WTC11 (cell line): ENCODE measurements around the gene ABCC4. TPM values are rescaled to one million over a fixed set of nuclear protein-coding genes. Genes with fewer than 3 reads are reported as not detected.

Source experiments
- ATAC-seq: fragments of 200-7000 bp; cut with Tn5 transposase; 2 replicates; pipeline ENCODE4 v1.10.0; 2021; ENCODE audit warnings: mild to moderate bottlenecking, moderate library complexity
- CTCF ChIA-PET: fragments of 300-600 bp; sonication (Branson Sonifier 250); formaldehyde crosslinking; loops from one replicate; lab custom pipeline; 2021; ENCODE audit warnings: antibody characterized with exemption; lab: Charles Lee
- POLR2A ChIA-PET: fragments of 350-600 bp; sonication (Branson Sonifier 250); formaldehyde crosslinking; loops from one replicate; lab custom pipeline; 2021; ENCODE audit warnings: antibody characterized with exemption; lab: Charles Lee
- DNase-seq: peaks from one replicate; pipeline ENCODE4 v3.0.0; 2021; ENCODE audit warnings: low spot score
- H3K27ac Mint-ChIP-seq: 2 replicates; pipeline ENCODE4 v1.8.0; 2021; ENCODE audit warnings: mixed read lengths
- H3K27me3 Mint-ChIP-seq: 2 replicates; pipeline ENCODE4 v1.8.0; 2021; ENCODE audit warnings: low read depth, mild to moderate bottlenecking, moderate library complexity, mixed read lengths
- H3K36me3 Mint-ChIP-seq: 2 replicates; pipeline ENCODE4 v1.8.0; 2021; ENCODE audit warnings: mixed read lengths
- H3K4me1 Mint-ChIP-seq: 2 replicates; pipeline ENCODE4 v1.8.0; 2022; ENCODE audit warnings: mixed read lengths
- H3K4me3 Mint-ChIP-seq: 2 replicates; pipeline ENCODE4 v1.8.0; 2021; ENCODE audit warnings: mild to moderate bottlenecking, moderate library complexity, mixed read lengths
- H3K9me3 Mint-ChIP-seq: 2 replicates; pipeline ENCODE4 v1.8.0; 2021; ENCODE audit warnings: mixed read lengths
- CREM ChIP-seq: sonication (generic); formaldehyde crosslinking; IDR thresholded peaks from 2 replicates; pipeline ENCODE4 v1.8.1; 2022; ENCODE audit warnings: mild to moderate bottlenecking, missing genetic modification reagents, moderate library complexity
- JAZF1 ChIP-seq: fragments of 250-450 bp; sonication (Bioruptor Pico); IDR thresholded peaks from 2 replicates; pipeline ENCODE4 v1.9.0; 2021; ENCODE audit warnings: moderate library complexity, mild to moderate bottlenecking, inconsistent platforms
- KAT7 ChIP-seq: sonication (generic); formaldehyde crosslinking; IDR thresholded peaks from 2 replicates; pipeline ENCODE4 v1.8.1; 2023; ENCODE audit warnings: missing genetic modification reagents, mild to moderate bottlenecking, borderline replicate concordance
- NR2C2 ChIP-seq: sonication (generic); formaldehyde crosslinking; IDR thresholded peaks from 2 replicates; pipeline ENCODE4 v1.8.0; 2022; ENCODE audit warnings: mild to moderate bottlenecking, missing genetic modification reagents
- SMAD4 ChIP-seq: sonication (generic); formaldehyde crosslinking; IDR thresholded peaks from 2 replicates; pipeline ENCODE4 v1.8.0; 2022; ENCODE audit warnings: mild to moderate bottlenecking, missing genetic modification reagents
- STAT6 ChIP-seq: sonication (generic); formaldehyde crosslinking; conservative IDR thresholded peaks from 2 replicates; pipeline ENCODE4 v1.8.1; 2023; ENCODE audit warnings: mild to moderate bottlenecking, low read depth, missing genetic modification reagents, moderate library complexity
- TEAD1 ChIP-seq: sonication (generic); formaldehyde crosslinking; IDR thresholded peaks from 2 replicates; pipeline ENCODE4 v1.8.0; 2022; ENCODE audit warnings: mild to moderate bottlenecking, missing genetic modification reagents
- ZNF219 ChIP-seq: sonication (generic); formaldehyde crosslinking; IDR thresholded peaks from 2 replicates; pipeline ENCODE4 v1.8.0; 2023; ENCODE audit warnings: missing genetic modification reagents, mild to moderate bottlenecking, borderline replicate concordance
- ZNF425 ChIP-seq: fragments of 250-450 bp; sonication (Bioruptor Pico); conservative IDR thresholded peaks from 2 replicates; pipeline ENCODE4 v1.9.0; 2021; ENCODE audit warnings: mild to moderate bottlenecking
- ZNF512 ChIP-seq: sonication (generic); formaldehyde crosslinking; IDR thresholded peaks from 2 replicates; pipeline ENCODE4 v1.8.1; 2022; ENCODE audit warnings: missing genetic modification reagents, borderline replicate concordance
- total RNA-seq: library from RNA; stranded (reverse); gene quantifications from 3 replicates; pipeline ENCODE4 v1.2.3, GENCODE V29; 2021
- TF ChIP-seq, protein P1 (sequence below): sonication (generic); formaldehyde crosslinking; IDR thresholded peaks from 2 replicates; pipeline ENCODE4 v1.8.1; 2023; ENCODE audit warnings: mild to moderate bottlenecking, missing genetic modification reagents
- TF ChIP-seq, protein P2 (sequence below): sonication (generic); formaldehyde crosslinking; IDR thresholded peaks from 2 replicates; pipeline ENCODE4 v1.8.0; 2022; ENCODE audit warnings: mild to moderate bottlenecking, missing genetic modification reagents
- TF ChIP-seq, protein P3 (sequence below): sonication (generic); formaldehyde crosslinking; IDR thresholded peaks from 2 replicates; pipeline ENCODE4 v1.8.1; 2023; ENCODE audit warnings: mild to moderate bottlenecking, missing genetic modification reagents, borderline replicate concordance

ABCC4 gene
- total RNA-seq, 1 experiment from 2014 or later = 7.2 TPM

DNA sequence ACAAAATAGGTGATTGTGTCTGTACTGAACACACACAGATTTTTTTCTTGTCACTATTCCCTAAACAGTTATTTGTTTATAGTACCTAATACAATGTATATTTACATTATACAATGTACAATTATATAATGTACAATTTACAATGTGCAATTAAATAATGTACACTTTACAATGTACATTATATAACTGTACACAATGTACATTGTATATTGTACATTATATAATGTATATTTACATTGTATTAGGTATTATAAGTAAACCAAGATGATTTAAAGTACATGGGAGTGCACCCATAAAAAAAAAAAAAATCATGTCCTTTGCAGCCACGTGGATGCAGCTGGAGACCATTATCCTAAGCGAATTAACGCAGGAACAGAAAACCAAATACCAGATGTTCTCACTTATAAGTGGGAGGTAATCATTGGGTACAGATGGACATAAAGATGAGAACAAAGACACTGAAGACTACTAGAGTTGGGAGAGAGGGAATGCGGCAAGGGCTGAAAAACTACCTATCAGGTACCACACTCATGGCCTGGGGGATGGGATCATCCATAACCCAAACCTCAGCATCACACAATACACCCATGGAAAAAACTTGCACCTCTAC, 68.1 kb downstream of the ABCC4 start (continued):
- TF ChIP-seq NR2C2 (CRISPR knock-in tag) (no peak), SMAD4 (CRISPR knock-in tag) (no peak)

DNA sequence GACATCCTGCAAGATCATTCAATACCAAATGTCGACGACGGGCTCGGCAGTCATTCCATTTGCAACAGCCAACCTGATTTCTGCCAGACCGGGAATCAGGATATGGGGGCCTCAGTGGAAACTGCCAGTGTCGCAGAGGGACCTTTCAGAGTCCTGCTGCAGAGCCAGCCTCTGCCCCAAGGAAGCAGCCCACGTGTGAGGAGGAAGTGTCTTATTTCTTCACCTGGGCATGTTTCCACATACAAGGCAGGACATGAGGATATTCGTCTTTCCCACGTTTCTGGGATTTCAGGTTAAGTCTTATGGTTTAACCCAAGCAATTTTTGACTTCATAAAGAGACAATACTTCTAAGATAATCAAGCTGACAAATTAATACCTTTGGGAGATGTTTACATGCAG, 69.9 kb downstream of the ABCC4 start:
- peaks cover 11% of the 10 kb centered on the region for H3K4me1 Mint-ChIP-seq
- H3K27me3 Mint-ChIP-seq = no peaks in the 10 kb centered on the region
- H3K9me3 Mint-ChIP-seq = no peaks in the 10 kb centered on the region
- no peak for ATAC-seq
- H3K4me3 Mint-ChIP-seq = no peak overlapping the region
- TF ChIP-seq, protein P1, sequence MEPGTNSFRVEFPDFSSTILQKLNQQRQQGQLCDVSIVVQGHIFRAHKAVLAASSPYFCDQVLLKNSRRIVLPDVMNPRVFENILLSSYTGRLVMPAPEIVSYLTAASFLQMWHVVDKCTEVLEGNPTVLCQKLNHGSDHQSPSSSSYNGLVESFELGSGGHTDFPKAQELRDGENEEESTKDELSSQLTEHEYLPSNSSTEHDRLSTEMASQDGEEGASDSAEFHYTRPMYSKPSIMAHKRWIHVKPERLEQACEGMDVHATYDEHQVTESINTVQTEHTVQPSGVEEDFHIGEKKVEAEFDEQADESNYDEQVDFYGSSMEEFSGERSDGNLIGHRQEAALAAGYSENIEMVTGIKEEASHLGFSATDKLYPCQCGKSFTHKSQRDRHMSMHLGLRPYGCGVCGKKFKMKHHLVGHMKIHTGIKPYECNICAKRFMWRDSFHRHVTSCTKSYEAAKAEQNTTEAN = no peak
- no peak for TF ChIP-seq TEAD1 (CRISPR knock-in tag)
- TF ChIP-seq ZNF425 = no peak
- no peak for TF ChIP-seq KAT7 (CRISPR knock-in tag)
- TF ChIP-seq STAT6 (CRISPR knock-in tag) = no peak
- no peak for TF ChIP-seq ZNF512 (CRISPR knock-in tag)
- TF ChIP-seq, protein P2, sequence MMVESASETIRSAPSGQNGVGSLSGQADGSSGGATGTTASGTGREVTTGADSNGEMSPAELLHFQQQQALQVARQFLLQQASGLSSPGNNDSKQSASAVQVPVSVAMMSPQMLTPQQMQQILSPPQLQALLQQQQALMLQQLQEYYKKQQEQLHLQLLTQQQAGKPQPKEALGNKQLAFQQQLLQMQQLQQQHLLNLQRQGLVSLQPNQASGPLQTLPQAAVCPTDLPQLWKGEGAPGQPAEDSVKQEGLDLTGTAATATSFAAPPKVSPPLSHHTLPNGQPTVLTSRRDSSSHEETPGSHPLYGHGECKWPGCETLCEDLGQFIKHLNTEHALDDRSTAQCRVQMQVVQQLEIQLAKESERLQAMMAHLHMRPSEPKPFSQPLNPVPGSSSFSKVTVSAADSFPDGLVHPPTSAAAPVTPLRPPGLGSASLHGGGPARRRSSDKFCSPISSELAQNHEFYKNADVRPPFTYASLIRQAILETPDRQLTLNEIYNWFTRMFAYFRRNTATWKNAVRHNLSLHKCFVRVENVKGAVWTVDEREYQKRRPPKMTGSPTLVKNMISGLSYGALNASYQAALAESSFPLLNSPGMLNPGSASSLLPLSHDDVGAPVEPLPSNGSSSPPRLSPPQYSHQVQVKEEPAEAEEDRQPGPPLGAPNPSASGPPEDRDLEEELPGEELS (CRISPR knock-in tag) = no peak
- no peak for TF ChIP-seq CREM
- TF ChIP-seq JAZF1 (CRISPR knock-in tag) = no peak
- TF ChIP-seq ZNF219 (CRISPR knock-in tag) = no peak
- TF ChIP-seq, protein P3, sequence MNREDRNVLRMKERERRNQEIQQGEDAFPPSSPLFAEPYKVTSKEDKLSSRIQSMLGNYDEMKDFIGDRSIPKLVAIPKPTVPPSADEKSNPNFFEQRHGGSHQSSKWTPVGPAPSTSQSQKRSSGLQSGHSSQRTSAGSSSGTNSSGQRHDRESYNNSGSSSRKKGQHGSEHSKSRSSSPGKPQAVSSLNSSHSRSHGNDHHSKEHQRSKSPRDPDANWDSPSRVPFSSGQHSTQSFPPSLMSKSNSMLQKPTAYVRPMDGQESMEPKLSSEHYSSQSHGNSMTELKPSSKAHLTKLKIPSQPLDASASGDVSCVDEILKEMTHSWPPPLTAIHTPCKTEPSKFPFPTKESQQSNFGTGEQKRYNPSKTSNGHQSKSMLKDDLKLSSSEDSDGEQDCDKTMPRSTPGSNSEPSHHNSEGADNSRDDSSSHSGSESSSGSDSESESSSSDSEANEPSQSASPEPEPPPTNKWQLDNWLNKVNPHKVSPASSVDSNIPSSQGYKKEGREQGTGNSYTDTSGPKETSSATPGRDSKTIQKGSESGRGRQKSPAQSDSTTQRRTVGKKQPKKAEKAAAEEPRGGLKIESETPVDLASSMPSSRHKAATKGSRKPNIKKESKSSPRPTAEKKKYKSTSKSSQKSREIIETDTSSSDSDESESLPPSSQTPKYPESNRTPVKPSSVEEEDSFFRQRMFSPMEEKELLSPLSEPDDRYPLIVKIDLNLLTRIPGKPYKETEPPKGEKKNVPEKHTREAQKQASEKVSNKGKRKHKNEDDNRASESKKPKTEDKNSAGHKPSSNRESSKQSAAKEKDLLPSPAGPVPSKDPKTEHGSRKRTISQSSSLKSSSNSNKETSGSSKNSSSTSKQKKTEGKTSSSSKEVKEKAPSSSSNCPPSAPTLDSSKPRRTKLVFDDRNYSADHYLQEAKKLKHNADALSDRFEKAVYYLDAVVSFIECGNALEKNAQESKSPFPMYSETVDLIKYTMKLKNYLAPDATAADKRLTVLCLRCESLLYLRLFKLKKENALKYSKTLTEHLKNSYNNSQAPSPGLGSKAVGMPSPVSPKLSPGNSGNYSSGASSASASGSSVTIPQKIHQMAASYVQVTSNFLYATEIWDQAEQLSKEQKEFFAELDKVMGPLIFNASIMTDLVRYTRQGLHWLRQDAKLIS = no peak
- no peak for DNase-seq
- ChIA-PET POLR2A (interaction anchor here (0.7 kb wide), 1 partner anchor 39 kb away, joined by 6 read pairs; no protein-coding TSS in a partner anchor), CTCF (no interaction called here)
- H3K36me3 Mint-ChIP-seq = no peaks in the 10 kb centered on the region
- no peak overlapping the region for H3K27ac Mint-ChIP-seq
